ENCODE results near the gene STRADA.

Gene STRADA

GRCh38 chr17:63718988-63719387, 22.6 kb downstream of the STRADA start:
- no peak overlapping the region for H3K4me3 Mint-ChIP-seq
- ATAC-seq, result no peak
- DNase-seq, result no peak
- peaks cover 3% of the 10 kb centered on the region for H3K36me3 Mint-ChIP-seq (ENCODE audit: low read depth)
- H3K27ac Mint-ChIP-seq, result no peak overlapping the region
- H3K9me3 Mint-ChIP-seq, result no peaks in the 10 kb centered on the region
- no peaks in the 10 kb centered on the region for H3K4me1 Mint-ChIP-seq
- no peaks in the 10 kb centered on the region for H3K27me3 Mint-ChIP-seq

GRCh38 chr17:63716426-63716825, 25.2 kb downstream of the STRADA start:
- ATAC-seq, result no peak
- DNase-seq, result no peak
- Mint-ChIP-seq H3K36me3 (ENCODE audit: low read depth) (peaks cover 4% of the 10 kb centered on the region), H3K4me3 (no peak overlapping the region), H3K9me3 (no peaks in the 10 kb centered on the region), H3K27ac (peak overlapping the region; percentile 8), H3K27me3 (no peaks in the 10 kb centered on the region), H3K4me1 (no peaks in the 10 kb centered on the region)

GRCh38 chr17:63714550-63715277, 26.9 kb downstream of the STRADA start:
- no peak overlapping the region for H3K4me3 Mint-ChIP-seq
- H3K9me3 Mint-ChIP-seq, result no peaks in the 10 kb centered on the region
- H3K4me1 Mint-ChIP-seq, result peaks cover 7% of the 10 kb centered on the region
- H3K27me3 Mint-ChIP-seq, result no peaks in the 10 kb centered on the region
- H3K27ac Mint-ChIP-seq, result no peak overlapping the region
- no peak for DNase-seq
- no peak for ATAC-seq
- H3K36me3 Mint-ChIP-seq (ENCODE audit: low read depth), result peaks cover 4% of the 10 kb centered on the region

- DNase-seq (no peak), ATAC-seq (no peak)
- Mint-ChIP-seq H3K4me3 (no peak overlapping the region), H3K27me3 (no peaks in the 10 kb centered on the region), H3K9me3 (no peaks in the 10 kb centered on the region), H3K4me1 (peaks cover 58% of the 10 kb centered on the region), H3K27ac (peak overlapping the region; percentile 13), H3K36me3 (ENCODE audit: low read depth) (peaks cover 24% of the 10 kb centered on the region)
These were observed 32.5 kb downstream of the STRADA start for GRCh38 chr17:63709110-63709509.

- no peak for ATAC-seq
- Mint-ChIP-seq H3K27me3 (no peaks in the 10 kb centered on the region), H3K27ac (peak overlapping the region; percentile 60), H3K4me1 (peaks cover 78% of the 10 kb centered on the region), H3K4me3 (no peak overlapping the region), H3K36me3 (ENCODE audit: low read depth) (peaks cover 36% of the 10 kb centered on the region), H3K9me3 (no peaks in the 10 kb centered on the region)
- DNase-seq, result no peak
These were observed 34.4 kb downstream of the STRADA start for GRCh38 chr17:63707151-63707550.

- Mint-ChIP-seq H3K4me3 (no peak overlapping the region), H3K9me3 (no peaks in the 10 kb centered on the region), H3K27ac (peak overlapping the region; percentile 60), H3K27me3 (no peaks in the 10 kb centered on the region), H3K4me1 (peaks cover 84% of the 10 kb centered on the region), H3K36me3 (ENCODE audit: low read depth) (peaks cover 39% of the 10 kb centered on the region)
- ATAC-seq, result no peak
- DNase-seq, result no peak
These were observed 35.1 kb downstream of the STRADA start for GRCh38 chr17:63706336-63707082.

GRCh38 chr17:63705657-63706056, 35.9 kb downstream of the STRADA start:
- no peak for DNase-seq
- no peaks in the 10 kb centered on the region for H3K27me3 Mint-ChIP-seq
- peak overlapping the region; percentile 63 for H3K27ac Mint-ChIP-seq
- ATAC-seq, result no peak
- H3K9me3 Mint-ChIP-seq, result no peaks in the 10 kb centered on the region
- H3K36me3 Mint-ChIP-seq (ENCODE audit: low read depth), result peaks cover 40% of the 10 kb centered on the region
- H3K4me1 Mint-ChIP-seq, result peaks cover 89% of the 10 kb centered on the region
- no peak overlapping the region for H3K4me3 Mint-ChIP-seq

GRCh38 chr17:63704836-63705235, 36.8 kb downstream of the STRADA start:
- Mint-ChIP-seq H3K9me3 (no peaks in the 10 kb centered on the region), H3K4me3 (no peak overlapping the region), H3K27ac (no peak overlapping the region)

GRCh38 chr17:63704259-63704576, 37.4 kb downstream of the STRADA start:
- H3K27ac Mint-ChIP-seq, result peak overlapping the region; percentile 33
- H3K4me1 Mint-ChIP-seq, result peaks cover 77% of the 10 kb centered on the region
- ATAC-seq (no peak), DNase-seq (no peak)
- peaks cover 35% of the 10 kb centered on the region for H3K36me3 Mint-ChIP-seq (ENCODE audit: low read depth)
- no peaks in the 10 kb centered on the region for H3K27me3 Mint-ChIP-seq
- H3K4me3 Mint-ChIP-seq, result peak overlapping the region; percentile 85
- H3K9me3 Mint-ChIP-seq, result no peaks in the 10 kb centered on the region

More at GRCh38 chr17:63704836-63705235, 36.8 kb downstream of the STRADA start:
- no peak for DNase-seq
- Mint-ChIP-seq H3K36me3 (ENCODE audit: low read depth) (peaks cover 40% of the 10 kb centered on the region), H3K27me3 (no peaks in the 10 kb centered on the region), H3K4me1 (peaks cover 83% of the 10 kb centered on the region)
- ATAC-seq, result no peak

- H3K4me1 Mint-ChIP-seq, result peaks cover 72% of the 10 kb centered on the region
- H3K27me3 Mint-ChIP-seq, result no peaks in the 10 kb centered on the region
- no peaks in the 10 kb centered on the region for H3K9me3 Mint-ChIP-seq
- ATAC-seq (no peak), DNase-seq (no peak)
- peaks cover 30% of the 10 kb centered on the region for H3K36me3 Mint-ChIP-seq (ENCODE audit: low read depth)
- peak overlapping the region; percentile 95 for H3K27ac Mint-ChIP-seq
- H3K4me3 Mint-ChIP-seq, result peak overlapping the region; percentile 85
These were observed 37.9 kb downstream of the STRADA start for GRCh38 chr17:63703556-63704258.

GRCh38 chr17:63703029-63703428, 38.6 kb downstream of the STRADA start:
- ATAC-seq (no peak), DNase-seq (no peak)
- peak overlapping the region; percentile 85 for H3K4me3 Mint-ChIP-seq
- H3K27ac Mint-ChIP-seq, result peak overlapping the region; percentile 95
- peaks cover 30% of the 10 kb centered on the region for H3K36me3 Mint-ChIP-seq (ENCODE audit: low read depth)
- H3K27me3 Mint-ChIP-seq, result no peaks in the 10 kb centered on the region
- H3K4me1 Mint-ChIP-seq, result peaks cover 69% of the 10 kb centered on the region
- no peaks in the 10 kb centered on the region for H3K9me3 Mint-ChIP-seq

- no peaks in the 10 kb centered on the region for H3K27me3 Mint-ChIP-seq
- H3K9me3 Mint-ChIP-seq, result no peaks in the 10 kb centered on the region
- peaks cover 70% of the 10 kb centered on the region for H3K4me1 Mint-ChIP-seq
- DNase-seq (no peak), ATAC-seq (no peak)
- H3K36me3 Mint-ChIP-seq (ENCODE audit: low read depth), result peaks cover 32% of the 10 kb centered on the region
- H3K27ac Mint-ChIP-seq, result peak overlapping the region; percentile 95
- peak overlapping the region; percentile 85 for H3K4me3 Mint-ChIP-seq
These were observed 38.9 kb downstream of the STRADA start for GRCh38 chr17:63702721-63703015.

GRCh38 chr17:63701868-63702720, 39.5 kb downstream of the STRADA start:
- peaks cover 70% of the 10 kb centered on the region for H3K4me1 Mint-ChIP-seq
- peaks cover 34% of the 10 kb centered on the region for H3K36me3 Mint-ChIP-seq (ENCODE audit: low read depth)

GRCh38 chr17:63701456-63701820, 40.2 kb downstream of the STRADA start:
- H3K27me3 Mint-ChIP-seq, result no peaks in the 10 kb centered on the region
- DNase-seq (no peak), ATAC-seq (no peak)
- H3K4me1 Mint-ChIP-seq, result peaks cover 70% of the 10 kb centered on the region
- H3K36me3 Mint-ChIP-seq (ENCODE audit: low read depth), result peaks cover 39% of the 10 kb centered on the region
- peak overlapping the region; percentile 95 for H3K27ac Mint-ChIP-seq
- peak overlapping the region; percentile 85 for H3K4me3 Mint-ChIP-seq
- no peaks in the 10 kb centered on the region for H3K9me3 Mint-ChIP-seq

More at GRCh38 chr17:63701868-63702720, 39.5 kb downstream of the STRADA start:
- no peaks in the 10 kb centered on the region for H3K9me3 Mint-ChIP-seq
- peak; percentile 16 for ATAC-seq
- peak overlapping the region; percentile 95 for H3K27ac Mint-ChIP-seq
- peak; percentile 74 for DNase-seq
- no peaks in the 10 kb centered on the region for H3K27me3 Mint-ChIP-seq
- peak overlapping the region; percentile 85 for H3K4me3 Mint-ChIP-seq

Measured in activated naive CD8-positive, alpha-beta T cell treated with anti-CD3 and anti-CD28 coated beads, Interleukin-2, amount 50 U/mL, for 24 hours (primary cell).